Measurements from ENCODE around the gene AR. TPM values are rescaled to one million over a fixed set of nuclear protein-coding genes. Genes with fewer than 3 reads are reported as not detected.

AR gene
- total and polyA plus RNA-seq, 2 of the 8 experiments (the other 6 are each of a cell fraction or from before 2014, with no cell fraction given) = 7.1 to 10.7 TPM

- Histone ChIP-seq H3K4me2 (ENCODE audit: insufficient read depth in 1 of 2, low read depth in 2 of 2, low read length in 2 of 2) (no peak overlapping the region), H3K27me3 (replicated peaks in 1 of 4; ENCODE audit: control insufficient read depth in 3 of 4, extremely low read depth in 1 of 4, insufficient read depth in 3 of 4, low read length in 3 of 4) (no peaks in the 10 kb centered on the region), H2AFZ (ENCODE audit: low read length) (no peak overlapping the region), H2BK15ac (ENCODE audit: low read length) (no peak overlapping the region), H2AK5ac (ENCODE audit: low read depth, low read length) (no peak overlapping the region), H3K23ac (ENCODE audit: insufficient read length) (no peak overlapping the region), H3K79me2 (ENCODE audit: control insufficient read depth in 1 of 2, insufficient read depth in 2 of 2, low read length in 2 of 2) (no peaks in the 10 kb centered on the region), H4K8ac (ENCODE audit: extremely low read depth, insufficient read depth, low read length) (no peak overlapping the region), H2BK5ac (ENCODE audit: low read depth, low read length) (no peak overlapping the region), H3K79me1 (ENCODE audit: low read depth, low read length) (no peaks in the 10 kb centered on the region), H3K18ac (ENCODE audit: extremely low read depth, low read length) (no peak overlapping the region), H2BK120ac (replicated peaks; ENCODE audit: low read depth, low read length) (no peak overlapping the region), H3K4ac (replicated peaks; ENCODE audit: insufficient read length, low read depth, low read length) (no peak overlapping the region), H3K4me1 (replicated peaks in 1 of 4; ENCODE audit: control insufficient read depth in 3 of 4, insufficient read depth in 4 of 4, low read length in 3 of 4) (no peaks in the 10 kb centered on the region), H2BK20ac (ENCODE audit: low read length) (no peak overlapping the region), H4K91ac (replicated peaks; ENCODE audit: insufficient read length, low read length) (no peak overlapping the region), H3K14ac (ENCODE audit: insufficient read length) (no peak overlapping the region), H3K9me3 (ENCODE audit: insufficient read depth in 2 of 2, low read depth in 1 of 2, low read length in 1 of 2) (no peaks in the 10 kb centered on the region), H4K20me1 (replicated peaks in 1 of 2; ENCODE audit: control insufficient read depth in 1 of 2, insufficient read depth in 2 of 2, low read length in 2 of 2) (no peaks in the 10 kb centered on the region), H3K23me2 (ENCODE audit: low read depth, low read length) (no peaks in the 10 kb centered on the region), H3K9ac (replicated peaks in 1 of 4; ENCODE audit: extremely low read depth in 1 of 4, low read depth in 3 of 4, low read length in 3 of 4) (no peak overlapping the region), H3K56ac (replicated peaks; ENCODE audit: insufficient read length, low read depth, low read length) (no peak overlapping the region), H3K27ac (ENCODE audit: low read depth, low read length) (no peak overlapping the region), H3K4me3 (ENCODE audit: extremely low read depth in 1 of 4, insufficient read depth in 2 of 4, low read depth in 3 of 4, low read length in 4 of 4) (no peak overlapping the region), H3K36me3 (ENCODE audit: control insufficient read depth in 2 of 4, insufficient read depth in 4 of 4, low read length in 3 of 4) (no peaks in the 10 kb centered on the region), H4K5ac (ENCODE audit: insufficient read length, low read depth, low read length) (no peak overlapping the region), H2BK12ac (ENCODE audit: low read depth, low read length) (no peak overlapping the region)
- FAIRE-seq (no peak), DNase-seq (ENCODE audit: low read depth in 1 of 2, low spot score in 2 of 2) (no peak)
- ChIA-PET CTCF (ENCODE audit: partially characterized antibody) (no interaction called here), POLR2A (ENCODE audit: partially characterized antibody) (no interaction called here)
- WGBS, 2 experiments (ENCODE audit: extremely low coverage in 1 of 2, insufficient coverage in 1 of 2, insufficient read length in 1 of 2, insufficient replicate concordance in 2 of 2, low coverage in 1 of 2, low lambda C conversion rate in 2 of 2, missing lambda C conversion rate in 1 of 2) = 100% methylated on average over 1 of the region's 3 CpGs; no CpG with 5 or more reads in 1 of the 2 experiments
- no peak for TF ChIP-seq SIRT6 (IDR thresholded peaks at IDR 0.05; ENCODE audit: low read length)
- TF ChIP-seq CHD2 (IDR thresholded peaks at IDR 0.05; ENCODE audit: low read length) = no peak
- no peak for TF ChIP-seq CEBPB (IDR thresholded peaks at IDR 0.05; ENCODE audit: low read depth, low read length)
- no peak for TF ChIP-seq NANOG (IDR thresholded peaks at IDR 0.05; ENCODE audit: insufficient read depth, low read depth, low read length, poor library complexity, severe bottlenecking)
- TF ChIP-seq, protein P1, sequence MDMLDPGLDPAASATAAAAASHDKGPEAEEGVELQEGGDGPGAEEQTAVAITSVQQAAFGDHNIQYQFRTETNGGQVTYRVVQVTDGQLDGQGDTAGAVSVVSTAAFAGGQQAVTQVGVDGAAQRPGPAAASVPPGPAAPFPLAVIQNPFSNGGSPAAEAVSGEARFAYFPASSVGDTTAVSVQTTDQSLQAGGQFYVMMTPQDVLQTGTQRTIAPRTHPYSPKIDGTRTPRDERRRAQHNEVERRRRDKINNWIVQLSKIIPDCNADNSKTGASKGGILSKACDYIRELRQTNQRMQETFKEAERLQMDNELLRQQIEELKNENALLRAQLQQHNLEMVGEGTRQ (IDR thresholded peaks at IDR 0.05; ENCODE audit: low read length) = no peak
Measured at GRCh38 chrX:67779099-67779498, 235.3 kb downstream of the AR start.

Data from H1 (cell line).